Measurements from ENCODE around the gene LRIG3.
"Not testable (repeated sequence)": the region's sequence is repeated elsewhere in the genome, so short reads cannot be mapped to it uniquely, and the experiment has no call there.

LRIG3 gene

GRCh38 chr12:58920102-58920960, at the start of gene LRIG3:
Gene LRIG3, minus strand, starts transcription at chr12:58920504. Its CDS starts 269 bp downstream, at chr12:58920235.
- FAIRE-seq, result no peak

GRCh38 chr12:58969237-58969636, 48.9 kb upstream of the LRIG3 start:
- FAIRE-seq, result no peak

- no peak for FAIRE-seq
Observed at GRCh38 chr12:58967561-58967960, 47.3 kb upstream of the LRIG3 start.

- no peak for FAIRE-seq
Observed at GRCh38 chr12:58966939-58967338, 46.6 kb upstream of the LRIG3 start.

GRCh38 chr12:58965568-58965967, 45.3 kb upstream of the LRIG3 start:
- no peak for FAIRE-seq

GRCh38 chr12:58963844-58964243, 43.5 kb upstream of the LRIG3 start:
- no peak for FAIRE-seq

GRCh38 chr12:58961906-58962305, 41.6 kb upstream of the LRIG3 start:
- no peak for FAIRE-seq

GRCh38 chr12:58961166-58961565, 40.9 kb upstream of the LRIG3 start:
- no peak for FAIRE-seq

GRCh38 chr12:58959639-58960300, 39.5 kb upstream of the LRIG3 start:
- no peak for FAIRE-seq

- no peak for FAIRE-seq
Observed at GRCh38 chr12:58957298-58957697, 37.0 kb upstream of the LRIG3 start.

GRCh38 chr12:58955849-58956248, 35.5 kb upstream of the LRIG3 start:
- no peak for FAIRE-seq

- FAIRE-seq, result no peak
Observed at GRCh38 chr12:58954002-58954401, 33.7 kb upstream of the LRIG3 start.

GRCh38 chr12:58950739-58951100, 30.4 kb upstream of the LRIG3 start:
- FAIRE-seq, result no peak

- not testable (repeated sequence) for FAIRE-seq
Observed at GRCh38 chr12:58949954-58950738, 29.8 kb upstream of the LRIG3 start.

GRCh38 chr12:58943079-58943478, 22.8 kb upstream of the LRIG3 start:
- no peak for FAIRE-seq

- FAIRE-seq, result no peak
Observed at GRCh38 chr12:58942345-58942744, 22.0 kb upstream of the LRIG3 start.

GRCh38 chr12:58939399-58940100, 19.2 kb upstream of the LRIG3 start:
- no peak for FAIRE-seq

GRCh38 chr12:58938440-58938839, 18.1 kb upstream of the LRIG3 start:
- no peak for FAIRE-seq

GRCh38 chr12:58934528-58934927, 14.2 kb upstream of the LRIG3 start:
- no peak for FAIRE-seq

GRCh38 chr12:58932806-58933681, 12.7 kb upstream of the LRIG3 start:
- FAIRE-seq, result no peak

- FAIRE-seq, result no peak
Observed at GRCh38 chr12:58931518-58931917, 11.2 kb upstream of the LRIG3 start.

- FAIRE-seq, result no peak
Observed at GRCh38 chr12:58930770-58931324, 10.5 kb upstream of the LRIG3 start.
